ENCODE data around the gene RNF44.

DNA sequence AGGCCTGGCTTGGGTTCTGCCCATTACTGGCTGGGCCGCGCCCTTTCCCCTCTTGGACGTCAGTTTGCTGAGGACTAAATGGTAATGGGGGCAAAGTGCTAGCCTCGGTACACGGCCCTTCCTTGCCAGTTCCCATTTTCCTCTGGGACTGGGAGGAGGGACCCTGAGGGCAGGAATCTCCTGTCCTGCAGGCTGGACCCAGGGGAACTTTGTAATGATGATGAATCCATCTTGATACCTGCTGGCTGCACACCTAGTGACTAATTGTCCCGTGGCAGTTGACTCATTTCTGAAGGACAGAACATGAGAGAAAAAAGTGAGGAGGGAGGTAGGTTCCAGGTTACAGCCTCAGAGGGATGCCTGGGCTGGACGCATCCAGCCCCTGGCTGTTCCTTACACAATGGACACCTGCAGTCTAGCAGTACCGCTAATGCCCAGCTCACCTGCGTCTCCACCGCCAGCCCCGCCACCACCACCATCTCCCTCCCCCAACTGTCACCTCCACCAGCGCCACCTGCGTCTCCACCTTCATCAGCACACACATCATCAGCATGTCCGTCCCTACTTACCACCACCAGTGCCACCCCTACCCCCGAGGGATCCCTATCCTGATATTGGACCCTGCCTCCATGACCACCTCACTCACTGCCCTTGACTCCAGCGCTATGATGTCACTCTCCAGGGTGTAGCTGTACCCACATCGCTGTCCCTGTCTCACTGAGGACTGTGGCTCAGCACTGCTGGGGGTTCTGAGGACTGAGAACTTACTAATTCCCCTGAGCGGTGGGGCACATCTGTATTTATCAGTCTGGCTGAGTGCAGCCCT lies 16.3 kb upstream of the RNF44 start:
- no peak for TF ChIP-seq RAD21 (IDR thresholded peaks at IDR 0.05)
- no peak for TF ChIP-seq FOXA1 (IDR thresholded peaks at IDR 0.05)
- TF ChIP-seq, protein P1, sequence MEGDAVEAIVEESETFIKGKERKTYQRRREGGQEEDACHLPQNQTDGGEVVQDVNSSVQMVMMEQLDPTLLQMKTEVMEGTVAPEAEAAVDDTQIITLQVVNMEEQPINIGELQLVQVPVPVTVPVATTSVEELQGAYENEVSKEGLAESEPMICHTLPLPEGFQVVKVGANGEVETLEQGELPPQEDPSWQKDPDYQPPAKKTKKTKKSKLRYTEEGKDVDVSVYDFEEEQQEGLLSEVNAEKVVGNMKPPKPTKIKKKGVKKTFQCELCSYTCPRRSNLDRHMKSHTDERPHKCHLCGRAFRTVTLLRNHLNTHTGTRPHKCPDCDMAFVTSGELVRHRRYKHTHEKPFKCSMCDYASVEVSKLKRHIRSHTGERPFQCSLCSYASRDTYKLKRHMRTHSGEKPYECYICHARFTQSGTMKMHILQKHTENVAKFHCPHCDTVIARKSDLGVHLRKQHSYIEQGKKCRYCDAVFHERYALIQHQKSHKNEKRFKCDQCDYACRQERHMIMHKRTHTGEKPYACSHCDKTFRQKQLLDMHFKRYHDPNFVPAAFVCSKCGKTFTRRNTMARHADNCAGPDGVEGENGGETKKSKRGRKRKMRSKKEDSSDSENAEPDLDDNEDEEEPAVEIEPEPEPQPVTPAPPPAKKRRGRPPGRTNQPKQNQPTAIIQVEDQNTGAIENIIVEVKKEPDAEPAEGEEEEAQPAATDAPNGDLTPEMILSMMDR (IDR thresholded peaks at IDR 0.05; ENCODE audit: low read depth, low read length, missing input control) = no peak
- no peak for TF ChIP-seq TAF1 (conservative IDR thresholded peaks at IDR 0.05)
- no peak for TF ChIP-seq SP1 (IDR thresholded peaks at IDR 0.05)
- no peak for TF ChIP-seq JUND (IDR thresholded peaks at IDR 0.05)
- TF ChIP-seq MAX (IDR thresholded peaks at IDR 0.05) = no peak

All from liver (tissue), 3 donors.